Cardiac fibroblast (primary cell): ENCODE measurements around the gene NUP155.

ENCODE experiments used
- DNase-seq, 2 donors: peaks; one replicate each; pipeline versions ENCODE4 v3.0.0 to v3.0.0-alpha.2; 2010; ENCODE audit warnings: low read depth in 2 of 2
- H3K4me3 ChIP-seq, 2 donors: replicated peaks in 1 of 2; 1 replicate in 1 of 2; 2 replicates in 1 of 2; pipeline ENCODE4 v1.5.1; 2011; ENCODE audit warnings: low read depth in 2 of 2, low read length in 2 of 2, mild to moderate bottlenecking in 2 of 2, moderate library complexity in 1 of 2
- TF ChIP-seq, protein P1 (sequence below): IDR thresholded peaks from one replicate; pipeline ENCODE4 v1.5.1; 2011; ENCODE audit warnings: low read depth, mild to moderate bottlenecking, low read length, inconsistent platforms

Gene NUP155

DNA sequence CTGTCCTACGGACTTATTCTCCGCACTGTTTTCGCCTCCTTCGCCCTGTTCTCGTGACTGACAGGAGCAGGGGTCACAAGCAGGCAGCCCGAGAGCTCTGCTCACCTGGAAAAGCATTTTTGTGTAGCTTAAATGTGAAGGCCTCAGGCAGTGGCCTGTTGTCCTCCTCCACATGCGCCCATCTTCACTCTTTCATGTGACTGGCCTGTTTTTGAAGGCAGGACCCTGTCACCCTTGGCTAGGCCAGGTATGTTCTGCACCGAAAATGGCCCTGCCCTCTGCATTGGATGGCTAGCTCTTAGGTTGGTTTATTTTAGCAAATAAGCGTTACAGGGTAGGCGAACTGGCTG is 121.1 kb downstream of the NUP155 start:
- H3K4me3 ChIP-seq: peak overlapping the region; percentile 53 to 82
- DNase-seq: no peak

DNA sequence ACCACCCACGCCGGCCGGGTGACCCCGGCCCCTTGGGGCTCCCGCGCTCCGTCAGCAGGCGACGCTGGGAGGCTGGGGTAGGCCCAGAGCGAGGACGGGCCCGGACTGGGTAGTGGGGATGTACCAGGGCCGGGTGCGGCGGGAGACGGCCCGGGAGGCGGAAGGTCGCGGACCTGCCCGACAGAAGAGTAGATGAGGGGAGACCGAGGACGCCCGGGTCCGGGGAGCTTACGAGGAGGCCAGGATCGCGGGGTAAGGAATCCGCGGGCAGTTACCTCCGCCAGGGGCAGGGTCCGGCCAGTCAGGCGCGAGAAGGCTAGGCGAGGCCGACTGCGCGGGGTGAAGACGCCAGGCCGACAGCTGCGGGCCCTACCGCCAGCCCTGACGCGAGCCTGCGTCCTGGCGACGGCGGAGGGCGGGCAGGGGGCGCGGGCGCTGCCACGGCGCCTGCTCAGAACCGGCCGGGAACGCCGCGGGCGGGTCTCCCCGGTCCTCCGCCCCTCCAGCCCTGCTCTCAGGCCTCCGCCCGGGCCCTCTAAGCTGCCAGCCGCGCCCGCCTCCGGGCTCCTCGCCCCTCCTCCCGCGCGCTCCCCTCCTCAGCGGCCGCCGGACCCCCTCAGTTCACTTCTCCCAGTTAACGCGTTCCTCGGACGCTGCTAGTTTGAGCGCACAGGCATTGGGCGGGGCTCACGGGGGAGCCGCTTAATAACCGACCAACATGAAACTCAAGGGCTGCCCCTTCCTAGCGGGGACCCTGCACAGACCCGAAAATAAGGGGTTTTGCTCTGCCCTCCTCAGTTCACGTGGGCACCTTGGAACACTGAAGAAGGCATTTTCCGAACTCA is 121.7 kb downstream of the NUP155 start, which contains the start of gene CPLANE1:
TSS of gene CPLANE1 (minus strand) at position 407 of the 845 bp plus-strand sequence. CDS start 1,678 bp downstream, outside the sequence.
- DNase-seq: peak; percentile 75 to 91
- H3K4me3 ChIP-seq: peak within 1 kb of the TSS; percentile 82 to 90
- TF ChIP-seq, protein P1, sequence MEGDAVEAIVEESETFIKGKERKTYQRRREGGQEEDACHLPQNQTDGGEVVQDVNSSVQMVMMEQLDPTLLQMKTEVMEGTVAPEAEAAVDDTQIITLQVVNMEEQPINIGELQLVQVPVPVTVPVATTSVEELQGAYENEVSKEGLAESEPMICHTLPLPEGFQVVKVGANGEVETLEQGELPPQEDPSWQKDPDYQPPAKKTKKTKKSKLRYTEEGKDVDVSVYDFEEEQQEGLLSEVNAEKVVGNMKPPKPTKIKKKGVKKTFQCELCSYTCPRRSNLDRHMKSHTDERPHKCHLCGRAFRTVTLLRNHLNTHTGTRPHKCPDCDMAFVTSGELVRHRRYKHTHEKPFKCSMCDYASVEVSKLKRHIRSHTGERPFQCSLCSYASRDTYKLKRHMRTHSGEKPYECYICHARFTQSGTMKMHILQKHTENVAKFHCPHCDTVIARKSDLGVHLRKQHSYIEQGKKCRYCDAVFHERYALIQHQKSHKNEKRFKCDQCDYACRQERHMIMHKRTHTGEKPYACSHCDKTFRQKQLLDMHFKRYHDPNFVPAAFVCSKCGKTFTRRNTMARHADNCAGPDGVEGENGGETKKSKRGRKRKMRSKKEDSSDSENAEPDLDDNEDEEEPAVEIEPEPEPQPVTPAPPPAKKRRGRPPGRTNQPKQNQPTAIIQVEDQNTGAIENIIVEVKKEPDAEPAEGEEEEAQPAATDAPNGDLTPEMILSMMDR: no peak

More for the DNA sequence above, 121.1 kb downstream of the NUP155 start:
- TF ChIP-seq, protein P1: no peak

DNA sequence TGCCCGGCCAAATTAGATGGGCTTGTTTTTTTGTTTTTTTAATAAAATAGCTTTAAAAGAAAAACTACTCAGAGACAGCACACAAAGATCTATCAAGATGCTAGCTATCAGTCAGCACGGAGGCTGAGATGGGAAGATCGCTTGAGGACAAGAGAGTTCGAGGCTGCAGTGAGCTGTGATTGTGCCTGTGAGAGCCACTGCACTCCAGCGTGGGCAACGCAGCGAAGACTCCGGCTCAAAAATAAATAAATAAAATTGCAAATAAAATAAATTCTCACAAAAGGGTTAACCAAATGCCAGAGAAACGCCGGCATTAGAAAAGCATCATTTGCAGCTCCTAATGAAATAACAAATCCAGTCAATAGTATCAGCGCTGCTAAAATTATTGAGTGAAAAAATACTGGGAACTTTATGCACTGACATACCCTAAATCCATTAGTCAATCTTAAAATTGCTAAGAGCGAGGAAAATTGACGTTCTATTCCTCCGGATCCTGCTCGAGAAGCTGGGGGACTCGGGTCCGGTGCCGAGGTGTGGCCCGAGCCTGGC is 122.4 kb downstream of the NUP155 start:
- H3K4me3 ChIP-seq: peak overlapping the region; percentile 82 to 90
- TF ChIP-seq, protein P1: no peak
- peak; percentile 7 to 38 for DNase-seq

DNA sequence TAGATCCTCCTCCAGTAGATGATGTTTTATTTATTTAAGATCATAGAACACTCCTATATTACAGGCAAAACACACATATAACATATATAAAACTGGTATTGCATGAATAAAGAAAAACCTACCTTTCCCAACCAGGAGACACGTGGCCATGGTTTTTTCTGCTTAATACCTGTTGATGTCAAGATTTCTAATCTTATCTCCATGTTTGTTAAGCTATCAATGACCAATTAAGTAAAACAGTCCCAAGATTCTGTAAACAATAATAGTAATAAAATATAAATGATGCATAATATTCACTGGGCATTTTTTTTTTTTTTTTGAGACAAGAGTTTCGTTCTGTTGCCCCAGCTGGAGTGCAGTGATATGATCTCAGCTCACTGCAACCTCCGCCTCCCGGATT is 123.4 kb downstream of the NUP155 start:
- H3K4me3 ChIP-seq: no peak overlapping the region
- TF ChIP-seq, protein P1: no peak
- no peak for DNase-seq

DNA sequence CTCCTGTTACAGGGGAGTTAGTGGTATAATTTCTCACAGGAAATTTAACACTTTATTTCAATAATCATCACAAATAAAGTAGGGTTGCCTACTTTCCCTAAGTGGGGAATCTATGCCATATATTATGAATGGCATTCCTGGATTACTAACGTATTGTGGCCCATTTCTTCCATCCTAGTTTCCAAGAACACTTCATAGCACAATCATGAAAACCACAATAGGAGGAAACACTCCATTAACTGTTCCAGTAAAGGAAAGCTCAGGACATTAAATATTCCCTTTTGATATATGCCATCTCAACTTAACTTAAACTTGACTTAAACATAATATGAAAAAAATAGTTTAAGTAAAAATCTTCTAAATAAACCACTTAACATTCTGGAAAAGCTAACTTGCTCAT is 123.9 kb downstream of the NUP155 start:
- no peak for DNase-seq
- no peak overlapping the region for H3K4me3 ChIP-seq
- TF ChIP-seq, protein P1: no peak
